ENCODE measurements around the gene AIG1. TPM values are rescaled to one million over a fixed set of nuclear protein-coding genes. Genes with fewer than 3 reads are reported as not detected.
"Not testable (repeated sequence)": the region's sequence is repeated elsewhere in the genome, so short reads cannot be mapped to it uniquely, and the experiment has no call there.

Gene AIG1
- total RNA-seq, 1 donor from 2014 or later = 15.7 TPM

DNA sequence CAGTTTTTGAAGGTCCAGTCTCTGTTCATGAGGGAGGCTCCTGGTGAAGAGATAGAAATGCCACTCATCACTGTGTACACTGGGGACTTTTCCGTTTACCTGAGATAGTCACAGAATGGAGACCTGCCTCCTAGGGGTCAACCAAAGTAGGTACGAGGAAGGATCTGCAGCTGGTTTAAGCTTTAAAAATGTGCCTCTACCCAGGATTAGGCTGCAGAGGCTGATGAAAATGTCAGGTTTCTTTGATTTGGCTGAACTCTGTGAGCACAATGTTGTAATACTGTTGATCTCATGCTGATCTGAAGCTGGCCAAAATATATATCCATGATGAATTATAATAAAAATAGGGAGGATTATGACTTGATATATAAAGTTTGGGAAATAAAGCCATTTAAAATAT lies 207.1 kb downstream of the AIG1 start:
- DNase-seq (ENCODE audit: low read depth in 2 of 2) = no peak

DNA sequence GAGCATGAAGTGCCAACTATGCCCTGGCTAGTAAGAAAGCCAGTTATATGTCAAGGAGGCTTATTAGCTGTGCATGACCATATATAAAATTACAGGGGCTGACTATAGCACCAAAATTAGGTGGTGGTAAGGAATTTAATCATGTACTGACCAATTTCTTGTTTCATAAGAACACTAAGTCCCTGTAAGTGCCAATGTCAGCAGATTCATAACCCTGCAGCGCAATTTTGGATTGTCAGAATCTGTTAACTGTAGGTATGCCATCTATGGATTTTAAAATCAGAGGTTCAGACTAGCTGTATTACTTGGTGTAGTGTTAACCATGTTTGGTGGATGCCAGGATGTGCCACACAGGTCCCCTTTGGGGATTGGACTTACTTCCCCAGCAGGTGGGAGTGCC lies 207.8 kb downstream of the AIG1 start:
- no peak for DNase-seq (ENCODE audit: low read depth in 2 of 2)

DNA sequence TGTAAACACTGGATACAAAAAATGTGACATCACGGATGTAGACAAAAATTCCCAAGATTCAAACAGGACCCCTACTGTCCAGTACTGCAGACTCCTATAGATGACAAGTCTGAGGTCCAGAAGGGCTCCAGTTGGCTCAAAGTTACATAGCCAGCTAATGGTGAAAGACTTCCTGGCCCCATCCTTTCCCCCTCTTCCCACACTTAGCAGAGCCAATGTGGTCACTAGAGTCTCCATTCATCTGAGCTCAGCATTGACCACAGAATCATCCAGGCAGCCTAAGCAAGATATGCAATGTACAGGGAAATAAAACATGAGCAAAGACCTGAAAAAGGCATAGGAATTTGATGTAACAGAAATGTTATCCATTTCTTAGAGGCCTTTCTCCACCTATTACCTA lies 209.3 kb downstream of the AIG1 start:
- no peak for DNase-seq (ENCODE audit: low read depth in 2 of 2)

DNA sequence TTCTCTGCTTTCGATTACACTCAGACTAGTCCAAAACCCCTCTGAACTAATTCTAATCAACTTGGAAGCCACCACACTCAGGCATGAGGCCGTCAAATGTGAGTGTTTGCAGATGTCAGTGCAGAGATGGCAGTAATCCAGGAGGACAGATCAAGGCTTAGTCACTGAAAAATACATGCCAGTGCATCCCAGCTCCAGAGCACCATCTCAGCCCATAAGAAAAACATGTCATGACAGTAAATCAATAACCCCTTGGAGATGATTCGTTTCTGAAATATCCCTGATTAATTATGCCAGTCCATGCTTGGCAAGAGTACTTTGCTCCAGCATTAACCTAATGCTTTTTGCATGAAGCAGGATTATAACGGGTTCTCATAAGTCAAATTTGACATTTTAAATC lies 210.3 kb downstream of the AIG1 start:
- peak in 1 of 2 donors; percentile 4 for DNase-seq (ENCODE audit: low read depth in 2 of 2)

DNA sequence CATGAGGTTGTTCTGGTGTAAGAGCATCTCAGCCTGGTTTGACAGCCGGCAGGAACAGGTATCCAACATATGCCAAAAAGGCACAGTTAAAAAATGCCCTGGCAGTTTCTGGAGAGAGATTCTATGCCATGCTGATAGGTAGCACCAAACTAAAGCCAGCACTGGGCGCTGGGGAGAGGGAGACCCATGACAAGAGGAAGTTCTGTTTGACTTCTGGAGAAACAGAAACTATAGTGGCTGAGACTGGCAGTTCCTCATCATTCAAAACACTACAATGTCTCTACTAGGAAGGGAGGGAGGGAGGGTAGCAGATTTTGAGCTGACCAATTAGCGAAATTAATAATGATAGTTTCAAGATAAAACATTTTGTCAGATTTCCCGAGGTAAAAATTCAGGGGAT lies 215.7 kb downstream of the AIG1 start:
- no peak for DNase-seq (ENCODE audit: low read depth in 2 of 2)

DNA sequence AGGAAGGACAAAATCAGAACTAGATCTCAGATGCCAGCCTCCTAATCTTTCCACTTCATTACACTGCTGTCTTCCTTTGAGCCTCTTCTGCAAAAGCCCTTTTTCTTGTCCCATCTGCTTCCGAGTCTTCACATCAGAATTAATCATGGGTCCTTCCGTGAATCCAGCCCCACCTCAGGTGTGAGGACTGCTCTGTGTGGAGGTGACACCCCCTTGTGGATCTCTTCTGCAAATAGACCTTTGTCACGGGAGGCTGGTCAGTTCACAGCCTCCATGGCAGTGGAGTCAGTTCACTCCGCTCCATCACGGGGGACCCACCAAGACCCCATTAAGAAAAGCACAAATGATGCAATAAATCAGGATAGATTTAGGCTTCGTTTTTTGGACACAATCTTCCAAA lies 218.7 kb downstream of the AIG1 start:
- peak; percentile 46 to 62 for DNase-seq (ENCODE audit: low read depth in 2 of 2)

DNA sequence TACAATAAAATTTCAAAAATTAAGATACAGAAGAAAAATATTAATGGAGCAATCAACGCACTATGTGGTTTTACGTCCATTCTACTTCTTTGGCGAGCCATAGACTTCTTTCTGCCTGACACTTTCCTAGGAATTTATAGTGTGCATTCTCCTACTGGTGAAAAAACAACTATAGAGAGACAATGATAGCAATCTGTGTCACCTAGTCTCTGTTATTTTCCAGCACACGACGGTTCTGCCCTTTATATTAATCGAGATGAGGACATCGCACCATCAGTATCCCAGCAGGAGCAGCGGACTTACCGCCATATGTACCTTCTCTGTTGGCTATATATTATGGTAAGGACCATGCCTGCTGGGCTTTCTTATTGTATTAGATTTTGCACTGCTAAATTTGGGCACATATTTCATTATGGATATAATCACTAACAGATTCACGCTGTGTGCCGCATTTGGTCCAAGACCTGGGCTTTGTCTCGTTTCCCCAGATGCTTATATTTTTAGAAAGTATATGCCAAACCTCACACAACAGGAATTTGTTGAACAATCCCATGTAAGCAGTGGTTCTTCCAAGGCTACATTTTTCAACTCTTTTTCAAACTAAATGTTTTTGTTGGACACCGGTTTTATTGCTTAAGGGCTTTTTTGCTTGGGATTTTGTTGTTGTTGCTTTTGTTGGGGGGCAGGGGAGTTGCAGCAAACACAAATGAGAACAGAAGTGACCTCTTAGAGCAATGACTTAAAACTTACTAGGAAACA lies 223.4 kb downstream of the AIG1 start:
- DNase-seq (ENCODE audit: low read depth in 2 of 2) = no peak

DNA sequence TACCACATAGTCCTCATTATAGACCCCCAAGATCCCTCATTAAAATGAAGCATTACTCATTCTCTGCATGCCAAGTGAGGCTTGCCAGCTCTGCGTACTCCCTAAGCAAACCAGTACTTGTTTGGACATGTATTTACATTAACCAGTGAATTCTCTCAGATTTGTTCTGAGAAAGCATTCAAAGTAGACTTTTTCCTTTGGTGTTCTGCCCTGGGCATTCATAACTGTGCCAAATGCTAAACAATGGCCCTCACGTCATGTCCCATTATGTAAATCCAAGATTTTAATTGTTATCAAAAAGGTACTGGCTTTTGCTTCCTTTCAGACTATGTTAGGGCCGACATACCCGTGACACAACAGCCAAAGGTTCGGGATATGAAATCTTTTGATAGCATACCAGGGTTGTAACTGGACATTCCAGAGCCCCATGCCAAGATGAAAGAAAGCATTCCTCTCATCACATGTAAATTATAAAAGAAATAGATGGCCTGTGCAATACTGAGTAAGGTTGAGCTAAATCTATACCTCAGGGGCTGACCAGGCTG lies 225.6 kb downstream of the AIG1 start:
- peak; percentile 60 for DNase-seq (ENCODE audit: low read depth in 2 of 2)

DNA sequence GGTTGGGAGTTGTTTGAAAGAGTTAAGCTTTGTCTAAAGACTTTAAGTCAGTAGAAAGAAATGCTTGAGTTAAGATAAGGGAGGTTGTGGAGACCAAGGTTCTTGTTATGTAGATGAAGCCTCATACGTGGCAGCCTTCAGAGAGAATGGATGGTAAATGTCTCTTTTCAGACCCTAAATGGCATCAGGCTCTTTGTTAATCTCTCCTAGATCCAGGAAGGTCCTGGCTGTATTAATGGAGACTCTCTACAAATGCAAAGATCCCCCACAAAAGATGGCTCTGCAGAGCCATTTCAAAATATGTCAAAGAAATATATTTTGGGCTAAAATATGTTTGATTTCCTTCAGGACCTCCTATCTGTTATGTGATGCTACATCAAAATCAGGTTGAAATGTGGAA lies 228.2 kb downstream of the AIG1 start:
- no peak for DNase-seq (ENCODE audit: low read depth in 2 of 2)

DNA sequence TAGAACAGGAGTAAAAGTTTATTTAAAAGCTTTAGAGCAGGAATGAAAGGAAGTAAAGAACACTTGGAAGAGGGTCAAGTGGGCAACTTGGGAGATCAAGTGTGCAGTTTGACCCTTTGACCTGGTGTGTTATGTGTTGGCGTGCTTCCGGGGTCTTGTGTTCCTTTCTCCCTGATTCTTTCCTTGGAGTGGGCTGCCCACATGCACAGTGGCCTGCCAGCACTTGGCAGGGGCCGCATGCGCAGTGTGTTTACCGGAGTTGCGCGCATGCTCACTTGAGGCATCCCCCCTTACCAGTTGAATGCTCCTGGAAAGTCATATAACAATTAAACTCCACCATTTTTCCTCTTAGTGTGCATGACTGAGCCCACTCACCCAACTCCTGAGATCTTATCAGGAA lies 229.5 kb downstream of the AIG1 start:
- DNase-seq (ENCODE audit: low read depth in 2 of 2) = no peak

DNA sequence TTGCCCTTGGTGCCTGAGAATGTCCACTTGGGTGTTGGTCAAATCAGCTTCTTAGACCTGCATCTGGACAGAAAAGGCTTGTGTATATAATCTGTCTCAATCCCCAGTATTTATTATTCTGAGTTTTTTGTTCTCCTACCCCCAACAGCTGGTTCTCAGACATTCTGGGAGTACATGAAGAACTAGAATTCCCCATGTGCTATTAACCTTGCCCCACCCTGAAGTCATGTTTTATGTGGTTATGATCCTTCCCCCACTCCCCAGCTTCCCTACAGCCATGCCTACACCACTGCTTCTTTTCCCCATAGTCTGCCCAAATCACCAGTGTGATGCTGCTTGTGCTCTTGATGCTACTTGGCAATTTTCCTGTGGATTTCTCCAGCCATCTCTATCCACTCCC lies 232.8 kb downstream of the AIG1 start:
- no peak for DNase-seq (ENCODE audit: low read depth in 2 of 2)

DNA sequence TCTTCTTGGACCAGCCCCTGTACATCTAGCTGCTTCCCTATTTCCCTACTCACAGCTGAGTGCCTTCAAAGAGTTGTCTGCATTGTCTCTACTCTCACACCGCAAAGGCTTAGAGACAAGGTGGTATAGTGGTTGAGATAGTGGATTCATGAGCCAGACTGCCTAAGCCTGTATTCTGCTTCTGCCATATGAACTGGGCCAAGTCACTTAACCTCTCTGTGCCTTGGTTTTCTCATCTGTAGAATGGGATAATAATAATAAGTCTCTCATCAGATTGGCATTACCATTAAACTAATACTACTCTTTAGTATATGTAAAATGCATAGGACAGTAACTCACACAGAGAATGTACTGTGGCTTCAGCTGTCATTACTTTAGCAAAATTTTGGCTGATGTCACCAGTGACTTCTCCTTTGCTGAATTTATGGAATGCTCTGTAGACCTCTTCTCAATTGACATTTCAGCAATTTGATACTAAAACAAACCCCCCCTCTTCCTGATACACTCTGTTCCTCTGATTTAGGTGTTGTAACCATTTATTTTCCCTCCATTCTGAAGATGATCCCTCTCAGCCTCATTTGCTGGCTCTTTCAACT lies 233.7 kb downstream of the AIG1 start:
- DNase-seq (ENCODE audit: low read depth in 2 of 2) = no peak

DNA sequence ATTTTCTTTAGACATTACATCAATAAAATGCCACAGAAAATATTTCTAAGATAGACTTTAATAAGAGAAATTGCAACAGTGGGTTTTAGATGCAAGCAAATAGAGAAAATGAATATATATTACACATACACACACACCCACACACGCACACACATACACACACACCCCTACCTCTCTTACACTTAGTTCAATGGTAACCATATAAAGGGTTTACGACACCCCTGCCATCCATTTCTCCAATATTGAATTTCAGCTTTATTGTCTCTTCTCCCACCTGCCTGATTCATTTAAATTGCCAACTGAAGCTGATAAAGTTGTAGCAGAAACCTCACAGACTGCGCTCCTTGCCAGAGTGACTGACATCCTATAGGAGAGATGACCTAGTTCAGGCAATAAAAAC lies 235.2 kb downstream of the AIG1 start:
- no peak for DNase-seq (ENCODE audit: low read depth in 2 of 2)

DNA sequence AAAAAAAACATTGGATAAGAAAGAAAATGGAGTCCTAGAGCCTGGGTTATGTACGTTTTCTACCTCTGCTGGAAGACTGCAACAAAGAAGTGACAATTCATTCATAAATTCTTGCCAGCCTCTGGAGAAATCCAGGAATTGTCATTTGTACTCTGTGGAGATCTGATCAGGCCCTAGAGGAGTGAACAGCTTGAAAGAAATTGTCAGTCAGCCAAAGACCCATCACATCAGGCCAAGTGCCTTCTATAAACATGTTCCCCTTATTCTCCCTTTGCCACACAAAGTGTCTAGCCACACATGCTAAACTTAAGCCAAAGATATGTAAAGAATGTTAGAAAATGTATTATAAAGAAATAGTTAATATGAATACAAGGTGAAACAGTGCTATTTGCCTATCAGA lies 237.4 kb downstream of the AIG1 start:
- no peak for DNase-seq (ENCODE audit: low read depth in 2 of 2)

DNA sequence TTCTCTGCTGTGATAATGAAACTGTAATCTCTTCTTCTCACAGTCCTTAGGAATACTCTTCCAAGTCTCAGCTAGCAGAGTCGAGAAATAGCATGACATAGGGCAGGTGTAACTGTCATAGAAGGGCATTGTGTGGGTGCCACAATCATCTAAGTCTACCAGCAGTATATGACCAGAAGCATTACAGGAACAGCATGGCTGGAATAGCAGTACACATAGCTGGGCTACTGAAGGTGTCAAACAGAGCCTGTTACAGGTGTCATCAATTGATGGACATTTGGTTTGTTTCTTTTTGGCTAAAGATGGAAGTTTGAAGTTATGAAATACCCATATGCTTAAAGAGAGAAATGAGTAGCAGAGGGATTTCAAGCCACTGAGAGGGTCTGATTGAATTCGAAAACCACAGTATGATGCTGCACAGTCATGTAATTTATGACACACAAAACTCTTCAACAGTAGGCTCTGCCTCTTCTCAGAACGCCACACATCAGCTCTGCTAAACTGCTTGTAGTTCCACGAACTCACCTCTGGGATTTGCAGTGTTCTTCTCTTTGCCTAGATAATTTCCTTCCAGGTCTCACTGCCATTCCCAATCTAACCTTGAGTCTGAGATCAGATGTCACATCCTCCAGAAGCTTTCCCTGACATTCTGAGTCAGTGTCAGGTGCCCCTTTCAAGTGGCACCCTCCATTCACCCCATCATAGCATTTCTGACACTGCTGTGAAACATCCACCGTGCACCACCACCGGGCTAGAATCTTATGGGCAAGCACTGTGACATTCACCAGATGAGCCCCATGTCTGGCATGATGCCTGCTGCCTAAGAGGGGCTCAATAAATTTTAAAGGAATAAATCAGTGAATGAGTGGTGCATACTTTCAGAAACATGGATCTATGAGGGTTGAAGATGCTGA lies 238.8 kb downstream of the AIG1 start:
- DNase-seq (ENCODE audit: low read depth in 2 of 2) = no peak

DNA sequence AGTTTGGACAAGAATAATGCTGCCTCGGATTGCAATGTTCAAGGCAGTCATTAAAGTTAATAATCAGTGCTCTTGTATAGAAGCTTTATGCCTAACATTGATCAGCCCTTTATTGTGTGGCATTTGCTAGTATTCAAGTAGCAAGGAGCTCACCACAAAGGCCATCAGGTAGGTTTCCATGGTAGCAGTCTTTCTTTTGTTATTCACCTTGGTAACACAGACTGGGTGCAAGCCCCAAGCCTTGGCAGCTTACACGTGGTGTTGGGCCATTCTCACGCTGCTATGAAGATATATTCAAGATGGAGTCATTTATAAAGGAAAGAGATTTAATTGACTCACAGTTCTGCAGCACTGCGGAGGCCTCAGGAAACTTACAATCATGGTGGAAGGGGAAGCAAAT lies 240.5 kb downstream of the AIG1 start:
- no peak for DNase-seq (ENCODE audit: low read depth in 2 of 2)

DNA sequence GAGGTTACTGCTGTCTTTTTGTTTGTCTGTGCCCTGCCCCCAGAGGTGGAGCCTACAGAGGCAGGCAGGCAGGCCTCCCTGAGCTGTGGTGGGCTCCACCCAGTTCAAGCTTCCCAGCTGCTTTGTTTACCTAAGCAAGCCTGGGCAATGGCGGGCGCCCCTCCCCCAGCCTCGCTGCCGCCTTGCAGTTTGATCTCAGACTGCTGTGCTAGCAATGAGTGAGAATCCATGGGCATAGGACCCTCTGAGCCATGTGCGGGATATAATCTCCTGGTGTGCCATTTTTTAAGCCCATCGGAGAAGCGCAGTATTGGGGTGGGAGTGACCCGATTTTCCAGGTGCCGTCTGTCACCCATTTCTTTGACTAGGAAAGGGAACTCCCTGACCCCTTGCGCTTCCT lies 247.1 kb downstream of the AIG1 start:
- DNase-seq (ENCODE audit: low read depth in 2 of 2) = not testable (repeated sequence)

DNA sequence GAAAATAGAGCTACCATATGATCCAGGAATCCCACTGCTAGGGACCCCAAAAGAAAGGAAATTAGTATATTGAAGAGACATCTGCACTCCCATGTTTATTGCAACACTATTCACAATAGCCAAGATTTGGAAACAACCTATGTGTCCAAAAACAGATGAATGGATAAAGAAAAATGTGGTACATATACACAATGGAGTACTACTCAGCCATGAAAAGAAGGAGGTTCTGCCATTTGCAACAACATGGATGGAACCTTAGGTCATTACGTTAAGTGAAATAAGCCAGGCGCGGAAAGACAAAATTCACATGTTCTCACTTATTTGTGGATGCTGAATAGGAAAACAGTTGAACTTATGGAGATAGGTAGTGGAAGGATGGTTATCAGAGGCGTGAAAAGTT lies 252.5 kb downstream of the AIG1 start:
- no peak for DNase-seq (ENCODE audit: low read depth in 2 of 2)

DNA sequence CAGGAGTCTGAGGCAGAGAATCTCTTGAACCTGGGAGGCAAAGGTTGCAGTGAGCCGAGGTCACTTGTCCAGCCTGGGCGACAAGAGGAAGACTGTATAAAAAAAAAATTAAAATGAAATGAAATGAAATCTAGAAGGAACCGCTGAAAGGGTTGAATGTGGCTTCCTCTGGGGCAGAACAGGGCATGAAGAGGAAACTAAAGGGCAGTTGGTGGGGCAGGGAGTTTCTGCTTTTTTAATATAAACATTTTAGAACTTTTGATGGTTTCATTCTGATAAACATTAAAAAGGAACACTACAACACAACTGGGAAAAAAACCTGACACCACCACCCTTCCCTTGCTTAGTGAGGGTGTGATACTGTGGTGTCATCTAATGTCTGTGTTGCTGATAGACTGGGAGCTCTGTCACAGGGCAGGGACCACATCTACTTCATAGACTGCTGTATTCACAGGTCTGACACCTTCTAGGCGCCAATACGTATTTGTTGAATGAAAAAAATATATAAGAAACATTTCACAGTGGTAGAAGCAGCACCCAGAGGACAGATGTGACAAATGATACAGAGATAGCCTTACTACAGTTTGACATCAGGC lies 260.9 kb downstream of the AIG1 start:
- DNase-seq (ENCODE audit: low read depth in 2 of 2) = no peak

DNA sequence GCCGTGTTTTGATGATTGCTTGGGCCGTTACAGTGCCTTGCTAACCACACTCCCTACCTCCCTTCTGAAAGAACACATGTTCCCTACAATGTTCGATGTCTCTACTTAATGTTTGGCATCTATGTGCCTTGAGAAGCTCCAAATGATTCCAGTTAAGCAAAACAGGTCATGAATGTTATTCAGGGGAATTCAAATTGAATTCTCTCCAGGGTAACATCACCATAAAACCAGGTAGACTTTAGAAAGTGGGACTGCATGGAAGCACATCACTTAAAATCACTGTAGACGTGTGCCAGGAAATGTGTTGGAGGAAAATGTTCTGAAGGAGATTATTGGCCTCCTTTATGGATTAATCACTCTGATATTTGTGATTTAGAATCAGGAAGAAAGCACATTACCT lies 261.7 kb downstream of the AIG1 start:
- DNase-seq (ENCODE audit: low read depth in 2 of 2) = no peak

DNA sequence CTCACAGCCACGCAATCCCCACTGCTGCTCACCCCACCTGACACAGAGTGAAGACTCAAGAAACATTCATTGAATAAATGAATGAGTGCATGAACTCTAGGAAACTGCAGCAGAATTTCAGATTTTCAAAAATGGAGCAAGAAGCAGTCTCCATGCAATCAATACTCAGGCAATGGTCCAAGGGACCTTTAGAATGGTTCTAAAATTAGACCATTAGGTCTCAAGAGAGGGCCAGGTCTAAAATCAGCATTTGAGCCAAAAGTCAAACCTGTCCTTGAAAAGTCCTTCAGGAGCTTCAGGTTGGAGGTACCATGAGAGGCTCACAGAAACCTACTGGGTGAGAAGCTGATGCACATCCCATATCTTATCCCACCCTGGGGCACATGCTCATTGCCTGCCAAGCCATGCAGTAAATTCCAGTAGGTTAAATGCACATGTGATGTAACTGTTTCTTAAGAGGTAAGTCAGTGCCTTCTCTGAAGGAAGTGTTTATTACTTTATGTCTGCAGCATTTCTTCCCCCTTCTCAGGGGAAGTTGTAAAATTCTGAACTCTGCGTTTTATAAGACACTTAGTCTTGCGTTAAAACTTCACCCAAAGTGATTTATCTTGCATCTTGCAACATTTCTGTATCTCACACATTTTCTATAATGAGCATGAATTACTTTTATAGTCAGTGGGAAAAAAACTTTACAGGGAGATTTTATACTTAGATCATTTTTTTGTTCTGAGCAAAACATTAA lies 263.2 kb downstream of the AIG1 start:
- no peak for DNase-seq (ENCODE audit: low read depth in 2 of 2)
